NCI-H69 (cell line): ENCODE results near the gene PLEKHO1.
A peak's percentile ranks its signal among the peaks of the same experiment; 100 is the strongest.
"Not testable (repeated sequence)": the region's sequence is repeated elsewhere in the genome, so short reads cannot be mapped to it uniquely, and the experiment has no call there.

Experiments used
- DNase-seq: peaks from one replicate; lab custom pipeline; 2025; lab: John Stamatoyannopoulos, UW

PLEKHO1 gene, protein sequence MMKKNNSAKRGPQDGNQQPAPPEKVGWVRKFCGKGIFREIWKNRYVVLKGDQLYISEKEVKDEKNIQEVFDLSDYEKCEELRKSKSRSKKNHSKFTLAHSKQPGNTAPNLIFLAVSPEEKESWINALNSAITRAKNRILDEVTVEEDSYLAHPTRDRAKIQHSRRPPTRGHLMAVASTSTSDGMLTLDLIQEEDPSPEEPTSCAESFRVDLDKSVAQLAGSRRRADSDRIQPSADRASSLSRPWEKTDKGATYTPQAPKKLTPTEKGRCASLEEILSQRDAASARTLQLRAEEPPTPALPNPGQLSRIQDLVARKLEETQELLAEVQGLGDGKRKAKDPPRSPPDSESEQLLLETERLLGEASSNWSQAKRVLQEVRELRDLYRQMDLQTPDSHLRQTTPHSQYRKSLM

GRCh38 chr1:150149271-150150132 lies at the start of gene PLEKHO1:
PLEKHO1 (plus strand) TSS chr1:150149916; CDS start chr1:150150258, 342 bp downstream.
- DNase-seq = peak; percentile 88

DNA sequence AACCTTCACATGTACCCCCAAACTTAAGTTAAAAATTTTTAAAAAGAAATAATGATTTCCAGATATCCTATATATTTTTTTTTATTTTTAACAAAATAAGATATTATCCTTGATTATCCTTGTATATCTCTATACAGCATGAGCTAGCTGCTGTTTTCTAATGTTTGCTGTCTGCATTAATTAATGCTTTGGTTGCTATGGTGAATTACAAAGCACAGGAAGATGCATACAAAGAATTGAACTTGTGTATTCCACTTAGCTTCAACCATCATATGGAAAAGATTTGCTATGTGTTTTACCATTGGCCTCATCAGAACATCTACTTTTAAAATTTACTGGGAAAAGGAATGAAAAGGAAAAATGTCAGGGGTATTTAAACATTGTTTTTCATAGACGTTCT lies 46.7 kb upstream of the PLEKHO1 start:
- peak; percentile 37 for DNase-seq

DNA sequence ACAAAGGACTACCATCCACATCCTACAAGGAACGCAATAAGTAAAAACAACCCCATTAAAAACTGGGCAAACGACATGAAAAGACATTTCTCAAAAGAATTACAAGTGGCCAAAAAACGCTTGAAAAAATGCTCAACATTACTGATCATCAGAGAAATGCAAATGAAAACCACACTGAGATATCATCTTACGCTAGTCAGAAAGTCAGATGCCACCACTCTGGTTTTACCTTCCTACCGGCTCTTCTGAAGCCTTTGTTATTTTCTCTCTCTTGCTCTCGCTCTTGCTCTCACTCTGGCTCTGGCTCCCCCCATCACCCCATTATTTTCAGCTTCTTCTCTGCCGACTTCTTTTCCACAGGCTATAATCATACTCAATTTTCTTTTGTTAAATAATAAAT lies 43.4 kb upstream of the PLEKHO1 start:
- no peak for DNase-seq

DNA sequence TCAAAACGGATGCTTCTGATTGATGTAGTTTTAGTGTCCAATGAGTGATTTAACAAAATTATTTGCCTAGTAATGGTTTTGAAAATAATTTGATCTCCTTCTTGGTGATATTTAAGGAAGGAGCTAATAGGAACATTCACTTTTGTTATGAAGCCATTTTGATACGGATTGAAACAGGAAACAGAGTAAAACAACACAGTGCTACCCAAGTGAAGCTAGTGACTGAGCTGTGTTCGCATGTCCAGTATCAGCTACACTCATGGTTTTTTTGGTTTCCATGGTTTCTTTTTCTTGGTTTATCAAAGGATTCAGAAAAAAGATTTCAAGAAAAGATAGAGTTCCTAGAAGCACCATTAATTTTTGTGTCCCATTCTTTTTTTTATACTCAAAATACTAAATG lies 40.1 kb upstream of the PLEKHO1 start:
- DNase-seq = no peak

- DNase-seq = no peak
Measured at GRCh38 chr1:150110116-150110515, 39.6 kb upstream of the PLEKHO1 start.

- no peak for DNase-seq
Measured at GRCh38 chr1:150111670-150112069, 38.0 kb upstream of the PLEKHO1 start.

DNA sequence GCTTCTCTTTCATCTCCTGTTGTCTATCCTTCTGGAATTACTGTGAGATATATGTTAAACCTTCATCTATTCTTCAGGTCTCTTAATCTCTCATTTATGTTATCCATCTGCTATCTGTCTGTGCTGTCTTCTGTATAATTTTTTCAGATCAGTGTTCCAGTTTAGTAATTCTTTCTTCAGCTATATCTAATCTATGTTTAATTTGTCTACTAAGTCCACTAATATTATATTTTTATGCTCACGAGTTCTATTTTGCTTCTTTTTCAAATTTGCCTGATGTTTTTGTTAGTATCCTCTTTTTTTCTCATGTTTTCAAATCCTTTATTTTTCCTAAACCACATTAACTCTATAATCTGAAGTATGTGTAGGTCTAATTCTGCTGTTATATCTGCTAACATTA lies 34.6 kb upstream of the PLEKHO1 start:
- no peak for DNase-seq

DNA sequence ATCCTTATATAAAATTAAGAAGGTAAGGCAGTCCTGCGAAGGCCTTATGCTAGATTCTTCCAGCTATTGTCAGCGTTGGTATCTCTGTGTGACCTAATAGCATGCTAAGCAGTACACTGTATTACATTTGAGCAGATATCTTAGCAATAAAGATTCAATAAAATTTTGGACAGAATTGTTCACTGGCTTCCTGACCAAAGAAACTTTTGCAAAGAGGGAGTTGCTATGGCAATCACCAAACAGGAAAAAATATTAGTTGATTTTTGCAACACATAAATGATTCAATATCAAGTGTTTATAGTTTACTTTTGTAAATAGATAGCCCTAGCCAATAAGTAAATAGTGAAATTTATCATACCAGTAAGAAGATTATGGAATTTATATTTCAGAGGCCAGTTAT lies 31.0 kb upstream of the PLEKHO1 start:
- DNase-seq = no peak

DNA sequence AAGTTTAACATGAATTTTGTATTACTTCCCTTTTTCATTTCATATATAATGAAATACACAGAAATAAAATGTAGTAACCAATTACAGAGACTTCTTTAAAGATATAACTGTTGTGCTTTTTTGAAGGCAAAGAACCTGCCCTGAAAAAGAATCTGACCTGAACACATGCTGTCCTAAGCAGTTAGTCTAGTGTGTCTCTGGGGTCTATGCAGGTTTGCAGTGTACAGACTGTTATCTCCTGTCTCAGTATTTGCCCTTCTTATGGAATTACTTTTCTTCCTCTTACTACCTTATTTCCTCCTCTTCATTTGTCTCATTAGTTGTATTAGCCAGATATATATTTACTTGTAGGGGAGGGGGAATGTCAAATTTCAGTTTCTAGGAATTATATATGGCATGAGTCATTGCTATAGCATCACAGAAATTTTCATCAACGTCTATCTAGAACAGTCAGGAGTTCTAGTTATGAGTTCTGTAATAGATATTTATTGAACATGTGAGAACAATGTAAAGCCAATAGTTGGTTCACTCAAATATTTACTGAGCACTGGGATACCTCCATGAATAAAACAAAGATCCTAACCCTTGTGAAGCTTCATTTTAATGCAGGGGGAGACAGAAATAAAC lies 28.4 kb upstream of the PLEKHO1 start:
- no peak for DNase-seq

GRCh38 chr1:150126811-150127210 lies 22.9 kb upstream of the PLEKHO1 start:
- no peak for DNase-seq

GRCh38 chr1:150127464-150127863 lies 22.3 kb upstream of the PLEKHO1 start:
- DNase-seq = no peak

DNA sequence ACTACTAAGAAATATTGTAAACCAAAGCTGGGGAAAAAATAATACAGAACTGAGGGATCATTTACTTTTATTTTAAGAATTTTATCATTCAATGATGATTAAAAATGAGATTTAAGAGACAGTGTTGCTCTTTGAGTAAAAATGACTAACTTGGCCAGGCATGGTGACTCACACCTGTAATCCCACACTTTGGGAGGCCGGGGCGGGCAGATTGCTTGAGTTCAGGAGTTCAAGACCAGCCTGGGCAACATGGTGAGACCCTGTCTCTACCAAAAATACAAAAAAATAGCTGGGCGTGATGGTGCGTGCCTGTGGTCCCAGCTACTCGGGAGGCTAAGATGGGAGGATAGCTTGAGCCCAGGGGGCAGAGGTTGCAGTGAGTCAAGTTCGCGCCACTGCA lies 21.8 kb upstream of the PLEKHO1 start:
- no peak for DNase-seq

DNA sequence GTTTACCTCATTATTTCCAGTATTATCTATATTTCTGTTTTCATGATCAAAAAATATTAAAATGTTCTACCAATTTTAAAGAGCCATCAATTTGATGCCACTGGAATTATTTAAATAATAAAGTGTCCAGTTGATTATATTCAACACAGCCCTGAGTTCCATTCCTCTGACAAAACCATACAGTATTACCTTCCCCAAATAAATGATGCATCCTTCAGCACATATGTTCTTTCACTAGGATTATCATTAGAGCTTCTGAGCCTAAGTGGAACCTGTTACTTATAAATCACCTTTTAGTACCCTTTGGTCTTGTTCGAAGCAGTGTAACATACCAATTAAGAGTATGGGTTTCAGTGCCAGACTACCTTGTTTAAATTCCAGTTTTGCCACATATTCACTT lies 17.3 kb upstream of the PLEKHO1 start:
- DNase-seq = no peak

GRCh38 chr1:150134537-150134936 lies 15.2 kb upstream of the PLEKHO1 start:
- DNase-seq = no peak

DNA sequence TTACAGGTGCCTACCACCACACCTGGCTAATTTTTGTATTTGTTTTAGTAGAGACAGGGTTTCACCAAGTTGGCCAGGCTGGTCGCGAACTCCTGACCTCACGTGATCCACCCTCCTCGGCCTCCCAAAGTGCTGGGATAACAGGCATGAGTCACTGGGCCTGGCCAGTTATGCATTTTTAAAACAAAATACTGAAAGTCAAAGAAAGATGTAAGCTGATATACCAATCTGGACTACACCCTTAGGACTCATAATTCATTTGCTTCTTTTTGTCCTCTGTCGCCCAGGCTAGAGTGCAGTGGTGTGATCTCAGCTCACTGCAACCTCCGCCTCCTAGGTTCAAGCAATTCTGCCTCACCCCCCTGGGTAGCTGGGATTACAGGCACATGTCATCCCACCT lies 14.3 kb upstream of the PLEKHO1 start:
- peak; percentile 43 for DNase-seq

- DNase-seq = no peak
Measured at GRCh38 chr1:150138044-150138443, 11.7 kb upstream of the PLEKHO1 start.

DNA sequence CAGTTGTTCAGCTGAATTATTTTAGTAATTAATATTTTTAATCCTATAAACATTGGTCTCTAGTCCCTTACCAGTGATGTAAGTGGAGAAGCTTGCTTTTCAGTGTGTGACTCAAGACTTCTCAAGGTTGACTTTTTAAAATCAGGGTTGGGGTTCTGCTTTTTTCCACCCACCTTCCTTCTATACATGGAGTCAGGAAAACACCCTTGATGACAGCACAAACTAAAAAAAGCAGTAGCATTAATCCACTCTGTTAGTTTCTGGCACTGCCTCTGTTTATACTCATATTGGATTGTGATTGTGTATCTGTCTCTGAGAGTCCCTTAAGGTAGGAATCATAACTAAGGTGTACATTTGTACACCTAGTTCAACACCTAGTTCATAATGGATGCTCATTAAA lies 8.3 kb upstream of the PLEKHO1 start:
- no peak for DNase-seq

DNA sequence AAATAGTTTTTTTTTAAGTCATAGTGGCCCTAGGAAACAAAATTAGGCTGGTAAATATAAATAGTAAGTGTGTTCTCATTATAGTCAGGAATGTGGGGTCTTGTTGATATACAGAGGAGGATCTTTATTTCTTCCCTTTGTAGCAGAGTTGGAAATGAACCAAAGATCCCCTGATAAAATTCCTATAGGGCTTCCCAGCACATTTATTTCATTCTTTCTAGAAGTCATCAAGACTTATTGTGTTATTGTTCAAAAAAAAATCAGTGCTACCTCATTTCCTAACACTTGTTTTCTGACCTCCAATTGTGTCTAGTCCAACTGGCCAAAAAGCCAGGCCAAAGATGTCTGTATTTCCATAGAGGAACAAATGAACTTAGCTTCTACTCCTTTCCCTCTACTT lies 7.6 kb upstream of the PLEKHO1 start:
- no peak for DNase-seq

DNA sequence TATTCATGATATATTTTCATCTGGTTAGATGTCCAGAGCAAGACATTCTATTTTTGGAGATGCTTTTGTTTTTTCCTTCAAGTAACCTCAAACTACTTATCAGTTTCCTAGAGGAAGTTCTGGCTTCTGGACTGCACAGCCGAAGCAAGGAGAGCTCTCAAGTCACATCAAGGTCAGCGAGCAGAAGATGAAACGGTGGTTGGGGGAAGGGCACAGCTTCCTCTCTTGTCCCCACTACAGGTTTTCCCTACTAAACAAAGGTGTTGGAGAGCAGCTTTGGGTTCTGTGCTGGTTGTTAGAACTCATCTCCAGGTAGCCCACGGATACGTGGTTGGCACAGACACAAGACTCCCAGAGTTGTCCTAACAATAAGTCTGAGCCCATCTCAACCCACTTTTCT lies 5.1 kb upstream of the PLEKHO1 start:
- no peak for DNase-seq

GRCh38 chr1:150146016-150146415 lies 3.7 kb upstream of the PLEKHO1 start:
- DNase-seq = not testable (repeated sequence)

DNA sequence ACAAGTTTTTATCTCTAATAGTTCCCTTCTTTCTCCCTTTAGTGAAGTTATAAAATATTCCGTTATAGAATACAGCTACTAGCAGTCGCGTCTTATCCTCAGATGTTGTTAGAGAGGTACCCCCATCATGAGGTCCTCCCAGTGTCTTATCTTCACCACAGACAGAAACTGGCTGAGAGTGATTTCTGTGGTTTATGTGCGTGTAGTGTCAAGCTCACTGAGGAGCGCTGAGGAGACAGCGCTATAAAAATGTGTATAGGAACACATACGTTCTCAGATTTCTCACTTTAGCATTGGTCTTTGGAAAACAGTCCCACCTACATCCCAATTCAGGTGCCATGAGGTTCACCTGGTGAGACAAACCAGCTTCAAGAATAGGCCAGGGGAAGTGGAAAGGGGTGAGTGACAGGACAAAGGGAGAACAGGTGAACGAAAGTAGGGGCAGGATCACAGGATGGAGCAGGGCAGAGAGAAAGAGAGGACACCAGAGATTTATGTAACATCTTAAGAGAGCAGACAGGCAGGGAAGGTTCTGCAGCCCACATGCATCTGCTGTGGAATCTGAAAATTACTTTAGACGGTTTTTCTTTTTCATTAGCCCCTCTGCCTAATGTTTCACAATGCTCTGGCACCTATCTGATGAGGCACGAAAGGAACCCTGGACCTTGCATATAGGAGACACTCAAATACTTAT lies 2.7 kb upstream of the PLEKHO1 start:
- DNase-seq = no peak

- DNase-seq = peak; percentile 68
Measured at GRCh38 chr1:150148837-150149270, 862 bp upstream of the PLEKHO1 start.
